ENCODE results near the gene RPAP2.

Gene RPAP2

GRCh38 chr1:92441697-92442342 is 143.0 kb downstream of the RPAP2 start:
- no peak for TF ChIP-seq ZNF274 (IDR thresholded peaks at IDR 0.05; ENCODE audit: low read depth, low read length)
- no peak overlapping the region for H3K4me3 ChIP-seq (ENCODE audit: low read length)

GRCh38 chr1:92442351-92442750 is 143.5 kb downstream of the RPAP2 start:
- no peak overlapping the region for H3K4me3 ChIP-seq (ENCODE audit: low read length)

GRCh38 chr1:92443893-92444292 is 145.0 kb downstream of the RPAP2 start:
- no peak for TF ChIP-seq ZNF274 (IDR thresholded peaks at IDR 0.05; ENCODE audit: low read depth, low read length)
- H3K4me3 ChIP-seq (ENCODE audit: low read length): no peak overlapping the region

More at GRCh38 chr1:92442351-92442750, 143.5 kb downstream of the RPAP2 start:
- no peak for TF ChIP-seq ZNF274 (IDR thresholded peaks at IDR 0.05; ENCODE audit: low read depth, low read length)

- TF ChIP-seq ZNF274 (IDR thresholded peaks at IDR 0.05; ENCODE audit: low read depth, low read length): no peak
- no peak overlapping the region for H3K4me3 ChIP-seq (ENCODE audit: low read length)
Measured at GRCh38 chr1:92444351-92444750, 145.5 kb downstream of the RPAP2 start.

GRCh38 chr1:92445865-92446264 is 147.0 kb downstream of the RPAP2 start:
- no peak for TF ChIP-seq ZNF274 (IDR thresholded peaks at IDR 0.05; ENCODE audit: low read depth, low read length)
- no peak overlapping the region for H3K4me3 ChIP-seq (ENCODE audit: low read length)

GRCh38 chr1:92446546-92446945 is 147.7 kb downstream of the RPAP2 start:
- H3K4me3 ChIP-seq (ENCODE audit: low read length): no peak overlapping the region
- TF ChIP-seq ZNF274 (IDR thresholded peaks at IDR 0.05; ENCODE audit: low read depth, low read length): no peak

GRCh38 chr1:92447033-92447681 is 148.3 kb downstream of the RPAP2 start:
- no peak for TF ChIP-seq ZNF274 (IDR thresholded peaks at IDR 0.05; ENCODE audit: low read depth, low read length)

GRCh38 chr1:92447976-92448375 is 149.1 kb downstream of the RPAP2 start:
- H3K4me3 ChIP-seq (ENCODE audit: low read length): no peak overlapping the region
- no peak for TF ChIP-seq ZNF274 (IDR thresholded peaks at IDR 0.05; ENCODE audit: low read depth, low read length)

More at GRCh38 chr1:92447033-92447681, 148.3 kb downstream of the RPAP2 start:
- H3K4me3 ChIP-seq (ENCODE audit: low read length): no peak overlapping the region
